ENCODE data around the gene FBXO15.

DNA sequence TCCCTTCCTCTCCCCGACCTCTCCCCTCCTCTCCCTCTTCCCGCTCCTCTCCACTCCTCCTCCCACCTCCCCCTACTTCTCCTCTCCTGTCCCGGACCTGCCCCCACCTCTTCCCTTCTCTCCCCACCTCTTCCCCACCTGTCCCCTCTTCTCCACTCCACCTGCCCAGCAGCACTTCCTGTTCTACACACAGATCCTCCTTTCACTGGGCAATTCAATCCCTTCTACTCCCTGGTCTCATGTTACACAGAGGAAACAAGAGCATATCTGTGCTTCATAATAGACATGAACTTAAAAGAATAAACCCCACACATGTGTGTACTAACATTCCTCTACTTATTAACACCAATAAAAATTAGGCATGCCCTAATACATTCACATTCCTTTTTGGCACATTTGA lies 35.5 kb upstream of the FBXO15 start:
- TF ChIP-seq POLR2A (IDR thresholded peaks at IDR 0.05), result no peak
- TF ChIP-seq, protein P1, sequence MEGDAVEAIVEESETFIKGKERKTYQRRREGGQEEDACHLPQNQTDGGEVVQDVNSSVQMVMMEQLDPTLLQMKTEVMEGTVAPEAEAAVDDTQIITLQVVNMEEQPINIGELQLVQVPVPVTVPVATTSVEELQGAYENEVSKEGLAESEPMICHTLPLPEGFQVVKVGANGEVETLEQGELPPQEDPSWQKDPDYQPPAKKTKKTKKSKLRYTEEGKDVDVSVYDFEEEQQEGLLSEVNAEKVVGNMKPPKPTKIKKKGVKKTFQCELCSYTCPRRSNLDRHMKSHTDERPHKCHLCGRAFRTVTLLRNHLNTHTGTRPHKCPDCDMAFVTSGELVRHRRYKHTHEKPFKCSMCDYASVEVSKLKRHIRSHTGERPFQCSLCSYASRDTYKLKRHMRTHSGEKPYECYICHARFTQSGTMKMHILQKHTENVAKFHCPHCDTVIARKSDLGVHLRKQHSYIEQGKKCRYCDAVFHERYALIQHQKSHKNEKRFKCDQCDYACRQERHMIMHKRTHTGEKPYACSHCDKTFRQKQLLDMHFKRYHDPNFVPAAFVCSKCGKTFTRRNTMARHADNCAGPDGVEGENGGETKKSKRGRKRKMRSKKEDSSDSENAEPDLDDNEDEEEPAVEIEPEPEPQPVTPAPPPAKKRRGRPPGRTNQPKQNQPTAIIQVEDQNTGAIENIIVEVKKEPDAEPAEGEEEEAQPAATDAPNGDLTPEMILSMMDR (IDR thresholded peaks at IDR 0.05), result no peak
- no peak for TF ChIP-seq POLR2AphosphoS5 (IDR thresholded peaks at IDR 0.05)
- no peak for TF ChIP-seq EP300 (IDR thresholded peaks at IDR 0.05)
